H1 (cell line): ENCODE results near the gene TMEM178B. TPM values are rescaled to one million over a fixed set of nuclear protein-coding genes. Genes with fewer than 3 reads are reported as not detected.

ENCODE experiments used
- ATF3 ChIP-seq: IDR thresholded peaks from 2 replicates; pipeline ENCODE4 v1.6.1; 2011; ENCODE audit warnings: low read depth, mild to moderate bottlenecking, low read length; ENCODE audit not compliant: insufficient read depth
- CBX5 ChIP-seq: fragments of 300-800, 300-1000 bp; sonication (generic); IDR thresholded peaks from 2 replicates; pipeline ENCODE4 v1.7.1; 2016; ENCODE audit warnings: antibody characterized with exemption, low read length, low read depth
- EZH2 ChIP-seq: fragments of 200-600 bp; sonication (generic); IDR thresholded peaks from 2 replicates; pipeline ENCODE4 v1.7.1; 2012; ENCODE audit warnings: low read depth, mild to moderate bottlenecking, moderate library complexity, low read length, inconsistent platforms; ENCODE audit not compliant: severe bottlenecking
- GABPA ChIP-seq: IDR thresholded peaks from 2 replicates; pipeline ENCODE4 v1.6.1; 2011; ENCODE audit warnings: mild to moderate bottlenecking, low read length, moderate library complexity, borderline replicate concordance; ENCODE audit not compliant: insufficient read depth
- POLR2A ChIP-seq, 2 experiments: IDR thresholded peaks; 1 replicate in 1 of 2; 2 replicates in 1 of 2; pipeline ENCODE4 v1.6.1; 2011; ENCODE audit warnings: low read depth in 2 of 2, low read length in 2 of 2, mild to moderate bottlenecking in 2 of 2; ENCODE audit errors: control extremely low read depth in 1 of 2
- RBBP5 ChIP-seq: IDR thresholded peaks from 2 replicates; pipeline ENCODE4 v1.7.1; 2012; ENCODE audit warnings: low read depth, mild to moderate bottlenecking, inconsistent platforms, low read length, moderate library complexity, borderline replicate concordance
- SP4 ChIP-seq: IDR thresholded peaks from 2 replicates; pipeline ENCODE4 v1.6.1; 2012; ENCODE audit warnings: low read length, inconsistent platforms
- TCF12 ChIP-seq: IDR thresholded peaks from 2 replicates; pipeline ENCODE4 v1.6.1; 2011; ENCODE audit warnings: low read depth, mild to moderate bottlenecking, low read length
- polyA plus RNA-seq, 7 experiments: library from polyadenylated mRNA; depleted of rRNA in 3 of 7; stranded (reverse) in 5 of 7; unstranded in 2 of 7; fragments of >200 nt in 5 of 7; fragments of 200-250 nt in 2 of 7; gene quantifications; 1 replicate in 5 of 7; 2 replicates in 1 of 7; 4 replicates in 1 of 7; pipeline versions ENCODE4 v1.2.1 to v1.2.3, GENCODE V29; 2011 to 2013; ENCODE audit warnings: missing spikeins in 2 of 7, mixed read lengths in 2 of 7
- total RNA-seq: library from RNA; stranded (reverse); fragmentation: NEBNext Ultra II Directional; extraction: Animal tissue kit (Norgen Biotek cat#: 25700); gene quantifications from 2 replicates; pipeline ENCODE4 v1.2.1, GENCODE V29; 2021

TMEM178B gene
- total and polyA plus RNA-seq, 2 of the 8 experiments (the other 6 are each of a cell fraction or from before 2014, with no cell fraction given): 5.3 to 18.1 TPM

DNA sequence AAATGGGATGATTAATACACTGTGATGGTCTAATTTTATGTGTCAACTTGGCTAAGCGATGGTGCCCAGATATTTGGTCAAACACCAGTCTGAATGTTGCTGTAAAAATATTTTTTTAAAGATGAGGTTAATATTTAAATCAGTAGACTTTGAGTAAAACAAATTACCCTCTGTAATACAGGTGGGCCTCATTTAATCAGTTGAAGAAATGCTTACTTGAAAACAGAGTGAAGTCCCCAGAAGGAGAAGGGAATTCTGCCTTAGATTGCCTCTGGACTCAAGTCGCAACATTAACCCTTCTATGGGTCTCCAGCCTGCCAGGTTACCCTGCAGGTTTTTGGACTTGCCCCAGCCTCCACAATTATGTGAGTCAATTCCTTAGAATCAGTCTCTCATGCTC, 427.6 kb downstream of the TMEM178B start (continued):
- no peak for TF ChIP-seq RBBP5
- TF ChIP-seq SP4: no peak
- no peak for TF ChIP-seq CBX5
- TF ChIP-seq GABPA: no peak
- no peak for TF ChIP-seq TCF12
- no peak for TF ChIP-seq EZH2
- TF ChIP-seq POLR2A (IDR thresholded peaks at IDR 0.05; ENCODE audit: control extremely low read depth in 1 of 2, low read depth in 2 of 2, low read length in 2 of 2): no peak
- no peak for TF ChIP-seq ATF3
